K562 (cell line): Measurements from ENCODE around the gene VDAC1. TPM values are rescaled to one million over a fixed set of nuclear protein-coding genes. Genes with fewer than 3 reads are reported as not detected.
A peak's percentile ranks its signal among the peaks of the same experiment; 100 is the strongest.

Source experiments
- ATAC-seq: fragments of 200-7000 bp; cut with Tn5 transposase; 3 replicates; pipeline ENCODE4 v1.9.1; 2020; ENCODE audit warnings: moderate library complexity
- BruUV-seq: library from RNA; stranded (reverse); fragments of 400-500 nt; replicated peaks from 2 replicates; lab custom pipeline; 2021; lab: Mats Ljungman, UMichigan
- CTCF ChIA-PET: fragments of 300-600 bp; formaldehyde crosslinking; extraction: SDS; loops from one replicate; lab custom pipeline; 2021; ENCODE audit warnings: low intra/inter-chr PET ratio; lab: Yijun Ruan, JAX
- POLR2A ChIA-PET: fragments of 300-600, 350-650 bp; sonication (Branson Sonifier 250); formaldehyde crosslinking; extraction: SDS; loops from one replicate; lab custom pipeline; 2021; ENCODE audit warnings: antibody characterized with exemption, inconsistent platforms; lab: Yijun Ruan, JAX
- DNase-seq, 4 experiments: peaks; one replicate each; pipeline versions ENCODE4 v3.0.0 to v3.0.0-alpha.2; 2011 to 2018; ENCODE audit warnings: low spot score in 3 of 4, mixed read lengths in 3 of 4; ENCODE audit errors: extremely low read depth in 1 of 4
- FAIRE-seq: peaks from 2 replicates; lab custom pipeline; 2011; peaks lifted over from hg19 to GRCh38; lab: Jason Lieb, UNC
- H2AFZ ChIP-seq: 2 replicates; pipeline ENCODE4 v1.6.0; 2011; ENCODE audit warnings: low read depth, low read length, control low read depth, inconsistent platforms
- H3K27ac ChIP-seq: fragments of 200-600 bp; 3 replicates; pipeline ENCODE4 v1.8.0; 2011; ENCODE audit warnings: low read depth, mild to moderate bottlenecking, control low read depth, inconsistent platforms, low read length, moderate library complexity, mixed read lengths; ENCODE audit errors: extremely low read depth
- H3K27me3 ChIP-seq, 2 experiments: fragments of 300-600 bp in 1 of 2; 2 replicates in 1 of 2; 3 replicates in 1 of 2; pipeline versions ENCODE4 v1.6.0 to v1.8.0; 2011; ENCODE audit warnings: inconsistent platforms in 2 of 2, low read length in 2 of 2, mild to moderate bottlenecking in 1 of 2, mixed read lengths in 1 of 2, moderate library complexity in 1 of 2; ENCODE audit not compliant: control insufficient read depth in 2 of 2, insufficient read depth in 2 of 2
- H3K36me3 ChIP-seq: fragments of 300-600 bp; 3 replicates; pipeline ENCODE4 v1.8.0; 2011; ENCODE audit warnings: mild to moderate bottlenecking, low read length, inconsistent platforms; ENCODE audit not compliant: control insufficient read depth, insufficient read depth
- H3K4me1 ChIP-seq, 2 experiments: fragments of 200-600 bp in 1 of 2; replicated peaks in 1 of 2; 2 replicates in 1 of 2; 3 replicates in 1 of 2; pipeline versions ENCODE4 v1.5.1 to v1.8.0; 2011; ENCODE audit warnings: inconsistent platforms in 2 of 2, low read length in 2 of 2, mild to moderate bottlenecking in 1 of 2, mixed read lengths in 1 of 2, moderate library complexity in 1 of 2; ENCODE audit not compliant: control insufficient read depth in 2 of 2, insufficient read depth in 2 of 2
- H3K4me2 ChIP-seq: 2 replicates; pipeline ENCODE4 v1.6.1; 2011; ENCODE audit warnings: low read length, control low read depth, inconsistent platforms, mixed read lengths; ENCODE audit not compliant: insufficient read depth
- H3K4me3 ChIP-seq: fragments of 200-600 bp; sonication (generic), shearing (Covaris generic); 2 replicates; pipeline ENCODE4 v1.5.1; 2016; ENCODE audit warnings: control low read depth, inconsistent platforms
- H3K79me2 ChIP-seq: fragments of 200-600 bp; 3 replicates; pipeline ENCODE4 v1.8.0; 2011; ENCODE audit warnings: low read length, inconsistent platforms; ENCODE audit not compliant: control insufficient read depth, insufficient read depth
- H3K9ac ChIP-seq, 2 experiments: 2 replicates each; pipeline versions ENCODE4 v1.6.0 to v1.6.1; 2011; ENCODE audit warnings: low read depth in 2 of 2, low read length in 2 of 2, control low read depth in 1 of 2, inconsistent platforms in 1 of 2, mild to moderate bottlenecking in 1 of 2, mixed read lengths in 1 of 2; ENCODE audit not compliant: insufficient read depth in 1 of 2
- H3K9me1 ChIP-seq: one replicate; pipeline ENCODE4 v1.6.0; 2011; ENCODE audit warnings: inconsistent platforms, mild to moderate bottlenecking, low read length, moderate library complexity; ENCODE audit not compliant: control insufficient read depth, insufficient read depth
- H3K9me3 ChIP-seq: replicated peaks from 2 replicates; pipeline ENCODE4 v1.5.1; 2011; ENCODE audit warnings: low read depth, low read length, inconsistent platforms; ENCODE audit not compliant: control insufficient read depth, insufficient read depth
- H4K20me1 ChIP-seq: replicated peaks from 2 replicates; pipeline ENCODE4 v1.6.1; 2011; ENCODE audit warnings: low read length, inconsistent platforms, mixed read lengths; ENCODE audit not compliant: control insufficient read depth, insufficient read depth
- MEIS2 ChIP-seq: fragments of 450-650 bp; IDR thresholded peaks from 2 replicates; pipeline ENCODE4 v1.6.1; 2014; ENCODE audit warnings: mild to moderate bottlenecking; ENCODE audit not compliant: partially characterized antibody
- SRF ChIP-seq, 2 experiments: fragments of 250-450, 450-650 bp in 1 of 2; sonication (Bioruptor Pico) in 1 of 2; sonication (generic) in 1 of 2; formaldehyde crosslinking; IDR thresholded peaks; 2 replicates each; pipeline versions ENCODE4 v1.5.0 to v1.5.1; 2020 to 2022; ENCODE audit warnings: mild to moderate bottlenecking in 1 of 2, missing genetic modification reagents in 1 of 2
- TFAP4 ChIP-seq: sonication (generic); formaldehyde crosslinking; IDR thresholded peaks from 2 replicates; pipeline ENCODE4 v1.8.0; 2022; ENCODE audit warnings: missing genetic modification reagents, mild to moderate bottlenecking, moderate library complexity, borderline replicate concordance
- ZNF316 ChIP-seq: fragments of 450-650 bp; IDR thresholded peaks from 2 replicates; pipeline ENCODE4 v1.6.1; 2016
- WGBS: fragments of 100-300 bp; shearing (Covaris generic); methylation state at CpG from one replicate; pipeline ENCODE4 v1.1.6; 2016; ENCODE audit warnings: low coverage, mixed read lengths; ENCODE audit not compliant: insufficient coverage; ENCODE audit errors: missing lambda C conversion rate; 5-methylcytosine and 5-hydroxymethylcytosine counted together
- in situ Hi-C: fragments of 300-500 bp; cut with MboI; formaldehyde crosslinking; loops from 4 replicates; pipeline ENCODE4 v1.15.0; 2018; ENCODE audit warnings: inconsistent platforms, mixed read lengths
- intact Hi-C: fragments of 100-400 bp; cut with micrococcal nuclease; formaldehyde crosslinking; loops from 2 replicates; pipeline ENCODE4 v1.14.2; 2022
- polyA plus RNA-seq, 8 experiments: library from polyadenylated mRNA; depleted of rRNA in 4 of 8; stranded (reverse) in 5 of 8; unstranded in 3 of 8; fragments of >200 nt; fragmentation: Nextera tagmentation in 2 of 8; fragmentation: Illumina TruSeq in 1 of 8; extraction: Ambion mirVana in 2 of 8; extraction: Trizol in 1 of 8; gene quantifications; 2 replicates each; pipeline versions ENCODE4 v1.2.1 to v1.2.3, GENCODE V29; 2011 to 2014; ENCODE audit warnings: inconsistent platforms in 1 of 8, missing spikeins in 1 of 8
- total RNA-seq, 7 experiments: library from RNA; depleted of rRNA in 6 of 7; stranded (reverse); fragments of >200 nt in 6 of 7; fragmentation: Illumina TruSeq in 2 of 7; extraction: Trizol in 2 of 7; gene quantifications; 2 replicates each; pipeline versions ENCODE4 v1.2.1 to v1.2.3, GENCODE V29; 2011 to 2021; ENCODE audit warnings: low replicate concordance in 1 of 7
- TF ChIP-seq, protein P1 (sequence below): fragments of 450-650 bp; IDR thresholded peaks from 2 replicates; pipeline ENCODE4 v1.6.1; 2016; ENCODE audit warnings: low read depth, mild to moderate bottlenecking, moderate library complexity

VDAC1 gene
- total and polyA plus RNA-seq, 9 of the 15 experiments (the other 6 are each of a cell fraction or from before 2014, with no cell fraction given): 168 to 366 (median 293) TPM

GRCh38 chr5:134037160-134037559 is 32.4 kb upstream of the VDAC1 start:
- Histone ChIP-seq H2AFZ (no peak overlapping the region), H3K27ac (no peak overlapping the region), H3K9me3 (no peaks in the 10 kb centered on the region), H3K4me2 (no peak overlapping the region), H3K9ac (no peak overlapping the region), H3K4me1 (peaks cover 0 to 3% of the 10 kb centered on the region in 2 experiments; a peak in 1 of 5 replicates), H3K9me1 (no peaks in the 10 kb centered on the region), H3K4me3 (no peak overlapping the region), H3K27me3 (peaks cover 3 to 30% of the 10 kb centered on the region in 2 experiments), H4K20me1 (no peaks in the 10 kb centered on the region), H3K79me2 (no peaks in the 10 kb centered on the region), H3K36me3 (no peaks in the 10 kb centered on the region)
- ChIA-PET CTCF (no interaction called here), POLR2A (no interaction called here)
- in situ Hi-C loops: loop anchor here (25.0 kb wide), 1 partner anchor 550 kb away; no protein-coding TSS in a partner anchor
- DNase-seq (no peak), FAIRE-seq (no peak), ATAC-seq (no peak)
- BruUV-seq: no TSS peak
- intact Hi-C loops: no loop called here
- no peak for TF ChIP-seq SRF (CRISPR knock-in tag; IDR thresholded peaks at IDR 0.05)
- peak; percentile 46 for TF ChIP-seq MEIS2
- peak; percentile 37 for TF ChIP-seq ZNF316
- WGBS: 0% methylated on average over 2 of the region's 2 CpGs

- POLR2A ChIA-PET: interaction anchor here (0.6 to 1.1 kb wide), 2 partner anchors 106 to 789 kb away, joined by 3 read pairs; no protein-coding TSS in a partner anchor
- intact Hi-C loops: no loop called here
- TF ChIP-seq, protein P1, sequence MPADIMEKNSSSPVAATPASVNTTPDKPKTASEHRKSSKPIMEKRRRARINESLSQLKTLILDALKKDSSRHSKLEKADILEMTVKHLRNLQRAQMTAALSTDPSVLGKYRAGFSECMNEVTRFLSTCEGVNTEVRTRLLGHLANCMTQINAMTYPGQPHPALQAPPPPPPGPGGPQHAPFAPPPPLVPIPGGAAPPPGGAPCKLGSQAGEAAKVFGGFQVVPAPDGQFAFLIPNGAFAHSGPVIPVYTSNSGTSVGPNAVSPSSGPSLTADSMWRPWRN: no peak
- TF ChIP-seq TFAP4 (CRISPR knock-in tag): no peak
Observed at GRCh38 chr5:134034326-134034725, 29.6 kb upstream of the VDAC1 start.

More at GRCh38 chr5:134034326-134034725, 29.6 kb upstream of the VDAC1 start:
- in situ Hi-C loops: loop anchor here (25.0 kb wide), 1 partner anchor 553 kb away; no protein-coding TSS in a partner anchor
- Histone ChIP-seq H3K36me3 (no peaks in the 10 kb centered on the region), H3K9ac (no peak overlapping the region), H3K27ac (no peak overlapping the region), H3K4me1 (0 out of 5 replicates have a peak, but pooled peaks cover 0 to 3% of the 10 kb centered on the region in 2 experiments), H3K9me3 (no peaks in the 10 kb centered on the region), H4K20me1 (no peaks in the 10 kb centered on the region), H3K79me2 (no peaks in the 10 kb centered on the region), H3K9me1 (no peaks in the 10 kb centered on the region), H3K27me3 (peaks cover 5 to 31% of the 10 kb centered on the region in 2 experiments), H3K4me2 (no peak overlapping the region), H2AFZ (no peak overlapping the region), H3K4me3 (no peak overlapping the region)
- DNase-seq (no peak), ATAC-seq (no peak), FAIRE-seq (no peak)
- CTCF ChIA-PET: no interaction called here
- BruUV-seq: no TSS peak
- WGBS: 48% methylated on average over 18 of the region's 18 CpGs
